Measurements from ENCODE around the gene ITPK1.

Gene ITPK1

GRCh38 chr14:93085911-93086310 is 29.8 kb downstream of the ITPK1 start:
- TF ChIP-seq FOXP2 (optimal IDR thresholded peaks at IDR 0.05; ENCODE audit: borderline replicate concordance, extremely low read depth, extremely low read length, insufficient read depth) (no peak), POLR2AphosphoS5 (IDR thresholded peaks at IDR 0.05; ENCODE audit: low read depth, low read length) (no peak)

GRCh38 chr14:93084866-93085857 is 30.6 kb downstream of the ITPK1 start:
- TF ChIP-seq POLR2AphosphoS5 (IDR thresholded peaks at IDR 0.05; ENCODE audit: low read depth, low read length) (no peak), SIN3A (IDR thresholded peaks at IDR 0.05; ENCODE audit: borderline replicate concordance, insufficient read depth, low read length) (no peak)

GRCh38 chr14:93084402-93084801 is 31.3 kb downstream of the ITPK1 start:
- TF ChIP-seq TAF1 (IDR thresholded peaks at IDR 0.05; ENCODE audit: borderline replicate concordance, insufficient read depth, low read length) (no peak), POLR2AphosphoS5 (IDR thresholded peaks at IDR 0.05; ENCODE audit: low read depth, low read length) (no peak), REST (IDR thresholded peaks at IDR 0.05; ENCODE audit: insufficient read depth in 1 of 2, low read depth in 2 of 2, low read length in 2 of 2) (no peak), SIN3A (IDR thresholded peaks at IDR 0.05; ENCODE audit: borderline replicate concordance, insufficient read depth, low read length) (no peak)

- TF ChIP-seq TAF1 (IDR thresholded peaks at IDR 0.05; ENCODE audit: borderline replicate concordance, insufficient read depth, low read length), result no peak
- no peak for TF ChIP-seq SIN3A (IDR thresholded peaks at IDR 0.05; ENCODE audit: borderline replicate concordance, insufficient read depth, low read length)
- TF ChIP-seq REST (IDR thresholded peaks at IDR 0.05; ENCODE audit: insufficient read depth in 1 of 2, low read depth in 2 of 2, low read length in 2 of 2), result no peak
- TF ChIP-seq FOXP2 (optimal IDR thresholded peaks at IDR 0.05; ENCODE audit: borderline replicate concordance, extremely low read depth, extremely low read length, insufficient read depth), result no peak
- TF ChIP-seq POLR2AphosphoS5 (IDR thresholded peaks at IDR 0.05; ENCODE audit: low read depth, low read length), result no peak
Measured at GRCh38 chr14:93083917-93084316, 31.8 kb downstream of the ITPK1 start.

- TF ChIP-seq FOXP2 (optimal IDR thresholded peaks at IDR 0.05; ENCODE audit: borderline replicate concordance, extremely low read depth, extremely low read length, insufficient read depth) (no peak), REST (IDR thresholded peaks at IDR 0.05; ENCODE audit: insufficient read depth in 1 of 2, low read depth in 2 of 2, low read length in 2 of 2) (no peak), SIN3A (IDR thresholded peaks at IDR 0.05; ENCODE audit: borderline replicate concordance, insufficient read depth, low read length) (no peak), TAF1 (IDR thresholded peaks at IDR 0.05; ENCODE audit: borderline replicate concordance, insufficient read depth, low read length) (no peak), POLR2AphosphoS5 (IDR thresholded peaks at IDR 0.05; ENCODE audit: low read depth, low read length) (no peak)
Measured at GRCh38 chr14:93082576-93083001, 33.1 kb downstream of the ITPK1 start.

GRCh38 chr14:93081876-93082570 is 33.7 kb downstream of the ITPK1 start:
- TF ChIP-seq REST (IDR thresholded peaks at IDR 0.05; ENCODE audit: insufficient read depth in 1 of 2, low read depth in 2 of 2, low read length in 2 of 2), result no peak
- TF ChIP-seq SIN3A (IDR thresholded peaks at IDR 0.05; ENCODE audit: borderline replicate concordance, insufficient read depth, low read length), result no peak
- TF ChIP-seq FOXP2 (optimal IDR thresholded peaks at IDR 0.05; ENCODE audit: borderline replicate concordance, extremely low read depth, extremely low read length, insufficient read depth), result no peak
- TF ChIP-seq POLR2AphosphoS5 (IDR thresholded peaks at IDR 0.05; ENCODE audit: low read depth, low read length), result no peak
- no peak for TF ChIP-seq TAF1 (IDR thresholded peaks at IDR 0.05; ENCODE audit: borderline replicate concordance, insufficient read depth, low read length)

All from PFSK-1 (cell line).